Osteocyte (in vitro differentiated cells): ENCODE results near the gene IGF1R. TPM values are rescaled to one million over a fixed set of nuclear protein-coding genes. Genes with fewer than 3 reads are reported as not detected.
A peak's percentile ranks its signal among the peaks of the same experiment; 100 is the strongest.

Experiments used
- DNase-seq: peaks from one replicate; pipeline ENCODE4 v3.0.0; 2021; ENCODE audit warnings: mixed read lengths; ENCODE audit not compliant: unreplicated experiment; ENCODE audit errors: extremely low spot score
- H3K27ac Mint-ChIP-seq: one replicate; pipeline ENCODE4 v1.8.0; 2021; ENCODE audit warnings: mild to moderate bottlenecking, mixed read lengths; ENCODE audit not compliant: unreplicated experiment
- H3K27me3 Mint-ChIP-seq: one replicate; pipeline ENCODE4 v1.8.0; 2021; ENCODE audit warnings: mixed read lengths; ENCODE audit not compliant: unreplicated experiment
- H3K36me3 Mint-ChIP-seq: one replicate; pipeline ENCODE4 v1.8.0; 2021; ENCODE audit warnings: mixed read lengths; ENCODE audit not compliant: unreplicated experiment
- H3K4me1 Mint-ChIP-seq: one replicate; pipeline ENCODE4 v1.8.0; 2021; ENCODE audit warnings: mixed read lengths; ENCODE audit not compliant: unreplicated experiment
- H3K4me3 Mint-ChIP-seq: one replicate; pipeline ENCODE4 v1.8.0; 2021; ENCODE audit warnings: mild to moderate bottlenecking, moderate library complexity, mixed read lengths; ENCODE audit not compliant: unreplicated experiment
- H3K9me3 Mint-ChIP-seq: one replicate; pipeline ENCODE4 v1.8.0; 2021; ENCODE audit warnings: mixed read lengths; ENCODE audit not compliant: unreplicated experiment
- CTCF ChIP-seq: fragments of 200-600 bp; sonication (generic); IDR thresholded peaks from 2 replicates; pipeline ENCODE4 v1.5.0; 2021; ENCODE audit warnings: antibody characterized with exemption, mild to moderate bottlenecking, moderate library complexity
- total RNA-seq: library from RNA; stranded (reverse); gene quantifications from 2 replicates; pipeline ENCODE4 v1.2.1, GENCODE V29; 2021

Gene IGF1R
- total RNA-seq, 1 donor from 2014 or later, result 174 TPM

- peak overlapping the region; percentile 72 for H3K27ac Mint-ChIP-seq
- H3K9me3 Mint-ChIP-seq, result no peaks in the 10 kb centered on the region
- H3K4me3 Mint-ChIP-seq, result no peak overlapping the region
- H3K4me1 Mint-ChIP-seq, result peaks cover 15% of the 10 kb centered on the region
- no peak for DNase-seq
- H3K36me3 Mint-ChIP-seq, result peaks cover 68% of the 10 kb centered on the region
- H3K27me3 Mint-ChIP-seq, result no peaks in the 10 kb centered on the region
- no peak for TF ChIP-seq CTCF
Measured at GRCh38 chr15:98927996-98928395, 279.7 kb downstream of the IGF1R start.

GRCh38 chr15:98930576-98930975 lies 282.2 kb downstream of the IGF1R start:
- no peaks in the 10 kb centered on the region for H3K27me3 Mint-ChIP-seq
- peaks cover 77% of the 10 kb centered on the region for H3K36me3 Mint-ChIP-seq
- no peak overlapping the region for H3K27ac Mint-ChIP-seq
- no peak for TF ChIP-seq CTCF
- peaks cover 15% of the 10 kb centered on the region for H3K4me1 Mint-ChIP-seq
- H3K4me3 Mint-ChIP-seq, result no peak overlapping the region
- H3K9me3 Mint-ChIP-seq, result no peaks in the 10 kb centered on the region
- DNase-seq, result no peak

- H3K27me3 Mint-ChIP-seq, result no peaks in the 10 kb centered on the region
- H3K4me3 Mint-ChIP-seq, result no peak overlapping the region
- no peak for TF ChIP-seq CTCF
- H3K27ac Mint-ChIP-seq, result no peak overlapping the region
- peaks cover 15% of the 10 kb centered on the region for H3K4me1 Mint-ChIP-seq
- peaks cover 77% of the 10 kb centered on the region for H3K36me3 Mint-ChIP-seq
- no peaks in the 10 kb centered on the region for H3K9me3 Mint-ChIP-seq
- no peak for DNase-seq
Measured at GRCh38 chr15:98931004-98931403, 282.7 kb downstream of the IGF1R start.

GRCh38 chr15:98933406-98933805 lies 285.1 kb downstream of the IGF1R start:
- no peak for DNase-seq
- TF ChIP-seq CTCF, result no peak
- H3K36me3 Mint-ChIP-seq, result peaks cover 82% of the 10 kb centered on the region
- H3K4me1 Mint-ChIP-seq, result no peaks in the 10 kb centered on the region
- H3K27ac Mint-ChIP-seq, result no peak overlapping the region
- H3K9me3 Mint-ChIP-seq, result no peaks in the 10 kb centered on the region
- no peak overlapping the region for H3K4me3 Mint-ChIP-seq
- H3K27me3 Mint-ChIP-seq, result no peaks in the 10 kb centered on the region

- no peak overlapping the region for H3K4me3 Mint-ChIP-seq
- peaks cover 87% of the 10 kb centered on the region for H3K36me3 Mint-ChIP-seq
- no peak for DNase-seq
- H3K27ac Mint-ChIP-seq, result no peak overlapping the region
- H3K27me3 Mint-ChIP-seq, result no peaks in the 10 kb centered on the region
- H3K9me3 Mint-ChIP-seq, result no peaks in the 10 kb centered on the region
- H3K4me1 Mint-ChIP-seq, result peaks cover 2% of the 10 kb centered on the region
- TF ChIP-seq CTCF, result no peak
Measured at GRCh38 chr15:98935736-98936135, 287.4 kb downstream of the IGF1R start.
